ENCODE results near the gene FABP1. TPM values are rescaled to one million over a fixed set of nuclear protein-coding genes. Genes with fewer than 3 reads are reported as not detected.

FABP1 gene
- total RNA-seq, 4 donors from 2014 or later = 0.88 to 1.8 TPM; not detected in 2

DNA sequence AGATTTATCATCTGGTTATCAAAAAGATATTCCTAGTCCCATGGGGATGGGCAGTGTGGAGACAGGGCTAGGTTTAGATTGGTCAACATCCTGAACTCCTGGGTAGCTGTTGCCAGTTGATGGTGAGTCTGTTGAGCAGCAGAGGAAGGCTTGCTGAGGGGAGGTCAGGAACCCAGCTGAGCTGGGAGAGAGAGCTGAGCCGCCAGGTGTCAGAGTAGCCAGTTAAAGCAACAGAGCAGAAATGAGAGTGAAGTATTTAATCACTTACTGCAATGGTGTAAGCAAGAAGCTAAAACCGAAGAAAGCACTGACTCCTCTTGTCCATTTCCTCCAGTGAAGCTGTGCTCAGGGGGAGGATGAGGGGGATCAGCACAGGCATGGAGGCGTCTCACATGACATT is 30.7 kb downstream of the FABP1 start:
- no peak for TF ChIP-seq POLR2A (IDR thresholded peaks at IDR 0.05)
- TF ChIP-seq, protein P1, sequence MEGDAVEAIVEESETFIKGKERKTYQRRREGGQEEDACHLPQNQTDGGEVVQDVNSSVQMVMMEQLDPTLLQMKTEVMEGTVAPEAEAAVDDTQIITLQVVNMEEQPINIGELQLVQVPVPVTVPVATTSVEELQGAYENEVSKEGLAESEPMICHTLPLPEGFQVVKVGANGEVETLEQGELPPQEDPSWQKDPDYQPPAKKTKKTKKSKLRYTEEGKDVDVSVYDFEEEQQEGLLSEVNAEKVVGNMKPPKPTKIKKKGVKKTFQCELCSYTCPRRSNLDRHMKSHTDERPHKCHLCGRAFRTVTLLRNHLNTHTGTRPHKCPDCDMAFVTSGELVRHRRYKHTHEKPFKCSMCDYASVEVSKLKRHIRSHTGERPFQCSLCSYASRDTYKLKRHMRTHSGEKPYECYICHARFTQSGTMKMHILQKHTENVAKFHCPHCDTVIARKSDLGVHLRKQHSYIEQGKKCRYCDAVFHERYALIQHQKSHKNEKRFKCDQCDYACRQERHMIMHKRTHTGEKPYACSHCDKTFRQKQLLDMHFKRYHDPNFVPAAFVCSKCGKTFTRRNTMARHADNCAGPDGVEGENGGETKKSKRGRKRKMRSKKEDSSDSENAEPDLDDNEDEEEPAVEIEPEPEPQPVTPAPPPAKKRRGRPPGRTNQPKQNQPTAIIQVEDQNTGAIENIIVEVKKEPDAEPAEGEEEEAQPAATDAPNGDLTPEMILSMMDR (IDR thresholded peaks at IDR 0.05) = no peak
- intact Hi-C loops (cut with DNase I; ENCODE audit: low total_unique reads) = no loop called here

DNA sequence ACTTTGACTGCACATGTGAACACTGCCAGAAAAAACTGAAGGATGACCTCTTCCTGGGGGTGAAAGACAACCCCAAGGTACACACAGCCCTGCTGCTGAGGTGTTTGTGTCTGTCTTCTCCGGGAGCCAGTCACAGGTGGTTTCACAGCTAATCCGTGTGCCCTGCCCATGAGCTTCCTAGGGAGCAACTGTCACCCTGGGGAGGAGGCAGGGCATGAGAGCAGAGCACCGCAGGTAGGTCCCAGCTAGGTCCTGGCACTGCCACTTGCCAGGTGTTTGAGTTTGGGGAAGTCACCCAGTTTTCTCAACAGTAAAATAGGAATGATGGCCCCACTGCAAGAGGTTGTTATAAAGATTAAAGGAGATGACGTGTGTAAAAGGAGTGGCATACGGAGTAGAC is 31.2 kb downstream of the FABP1 start:
- Histone ChIP-seq H3K36me3 (no peaks in the 10 kb centered on the region), H3K27me3 (no peaks in the 10 kb centered on the region), H3K9me3 (no peaks in the 10 kb centered on the region), H3K27ac (no peak overlapping the region), H3K4me1 (no peaks in the 10 kb centered on the region), H3K4me3 (no peak overlapping the region)
- intact Hi-C loops (cut with DNase I; ENCODE audit: low total_unique reads) = no loop called here
- no peak for DNase-seq
- TF ChIP-seq, protein P1 (IDR thresholded peaks at IDR 0.05) = no peak
- TF ChIP-seq POLR2A (IDR thresholded peaks at IDR 0.05) = no peak

More for the DNA sequence above, 30.7 kb downstream of the FABP1 start:
- Histone ChIP-seq H3K27ac (no peak overlapping the region), H3K4me3 (no peak overlapping the region), H3K36me3 (no peaks in the 10 kb centered on the region), H3K9me3 (no peaks in the 10 kb centered on the region), H3K27me3 (no peaks in the 10 kb centered on the region), H3K4me1 (no peaks in the 10 kb centered on the region)
- no peak for DNase-seq

DNA sequence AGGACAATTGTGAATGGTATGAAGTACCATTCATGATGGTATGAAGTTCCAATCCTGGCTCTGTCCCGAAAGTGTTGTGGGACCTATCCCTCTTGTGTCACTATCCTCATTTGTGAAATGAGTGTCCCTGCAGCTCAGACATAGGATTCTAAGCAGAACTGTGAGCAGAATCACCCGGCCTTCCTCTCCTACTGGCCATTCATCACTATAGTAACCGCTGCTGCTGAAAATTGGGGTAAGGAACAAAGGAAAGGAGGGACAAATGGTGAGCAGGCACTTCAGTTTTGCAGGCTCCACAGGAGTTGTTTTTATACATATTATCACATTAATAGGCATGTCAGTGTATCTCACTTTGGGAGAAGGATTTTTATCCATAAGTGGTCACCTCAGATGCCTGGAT is 32.8 kb downstream of the FABP1 start:
- H3K36me3 ChIP-seq = no peaks in the 10 kb centered on the region
- intact Hi-C loops (cut with DNase I; ENCODE audit: low total_unique reads) = no loop called here

DNA sequence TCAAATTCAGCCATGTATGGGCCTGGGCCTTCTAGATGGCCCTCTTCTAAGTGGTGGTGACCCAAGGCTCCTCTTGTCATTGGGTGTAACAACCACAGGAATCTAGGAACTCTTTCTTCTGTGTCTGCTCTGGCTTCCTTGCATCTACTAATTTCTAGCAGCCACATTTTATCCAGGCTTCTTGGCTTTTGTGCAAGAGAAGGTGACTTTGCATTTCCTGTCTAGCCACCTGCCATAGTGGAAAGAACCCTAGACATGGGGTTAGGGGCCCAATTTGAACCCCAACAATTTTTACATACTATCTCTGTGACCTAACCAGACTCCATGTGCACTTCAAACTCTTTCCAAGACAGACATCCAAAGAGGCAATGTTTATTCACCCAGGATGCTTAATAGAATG is 35.1 kb downstream of the FABP1 start:
- Histone ChIP-seq H3K9me3 (no peaks in the 10 kb centered on the region), H3K27me3 (no peaks in the 10 kb centered on the region), H3K36me3 (no peaks in the 10 kb centered on the region), H3K4me3 (no peak overlapping the region), H3K4me1 (no peaks in the 10 kb centered on the region), H3K27ac (no peak overlapping the region)
- intact Hi-C loops (cut with DNase I; ENCODE audit: low total_unique reads) = no loop called here
- TF ChIP-seq POLR2A (IDR thresholded peaks at IDR 0.05) = no peak
- TF ChIP-seq, protein P1 (IDR thresholded peaks at IDR 0.05) = no peak
- DNase-seq = no peak

More for the DNA sequence above, 32.8 kb downstream of the FABP1 start:
- H3K4me3 ChIP-seq = no peak overlapping the region
- H3K27me3 ChIP-seq = no peaks in the 10 kb centered on the region
- no peak overlapping the region for H3K27ac ChIP-seq
- TF ChIP-seq, protein P1 (IDR thresholded peaks at IDR 0.05) = no peak
- TF ChIP-seq POLR2A (IDR thresholded peaks at IDR 0.05) = no peak
- H3K4me1 ChIP-seq = no peaks in the 10 kb centered on the region
- no peaks in the 10 kb centered on the region for H3K9me3 ChIP-seq
- no peak for DNase-seq

DNA sequence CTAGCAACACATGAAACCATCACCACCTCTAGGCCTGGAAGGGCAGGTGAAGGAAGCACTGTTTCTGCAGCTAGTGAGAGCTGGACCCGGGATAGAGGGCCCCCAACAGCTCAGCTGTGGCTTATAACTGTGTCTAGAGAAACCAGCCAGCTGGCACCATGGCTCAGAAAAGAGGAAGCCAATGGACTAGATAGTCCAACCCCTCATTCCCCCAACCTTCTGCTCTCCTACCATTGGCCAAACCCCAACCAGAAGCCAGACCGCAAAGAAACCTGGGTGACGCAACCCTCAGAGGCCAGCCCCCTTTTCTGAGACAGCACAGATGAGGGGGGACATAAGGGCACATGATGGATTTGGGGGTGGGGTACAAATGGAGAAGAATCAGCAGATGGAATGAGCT is 35.9 kb downstream of the FABP1 start:
- DNase-seq = no peak
- no peak overlapping the region for H3K4me3 ChIP-seq
- intact Hi-C loops (cut with DNase I; ENCODE audit: low total_unique reads) = no loop called here
- H3K36me3 ChIP-seq = no peaks in the 10 kb centered on the region
- no peaks in the 10 kb centered on the region for H3K27me3 ChIP-seq
- H3K27ac ChIP-seq = no peak overlapping the region
- no peaks in the 10 kb centered on the region for H3K9me3 ChIP-seq
- no peak for TF ChIP-seq POLR2A (IDR thresholded peaks at IDR 0.05)
- TF ChIP-seq, protein P1 (IDR thresholded peaks at IDR 0.05) = no peak
- no peaks in the 10 kb centered on the region for H3K4me1 ChIP-seq

Measured in uterus (tissue), 4 donors.